B cell (primary cell): ENCODE results near the gene RPL34. TPM values are rescaled to one million over a fixed set of nuclear protein-coding genes. Genes with fewer than 3 reads are reported as not detected.

Source experiments
- ATAC-seq: fragments of 200-7000 bp; cut with Tn5 transposase; one replicate; pipeline ENCODE4 v1.10.0; 2021; ENCODE audit warnings: low read depth, mild to moderate bottlenecking, moderate number of reproducible peaks, moderate library complexity
- CTCF ChIA-PET: fragments of 350-600 bp; sonication (Branson Sonifier 250); formaldehyde crosslinking; loops from one replicate; lab custom pipeline; 2021; ENCODE audit warnings: antibody characterized with exemption, inconsistent platforms; lab: Charles Lee
- POLR2A ChIA-PET: fragments of 350-600 bp; sonication (Branson Sonifier 250); formaldehyde crosslinking; loops from one replicate; lab custom pipeline; 2021; ENCODE audit warnings: antibody characterized with exemption; lab: Charles Lee
- DNase-seq: peaks from one replicate; pipeline ENCODE4 v3.0.0; 2013
- H2AFZ ChIP-seq: 2 replicates; pipeline ENCODE4 v1.6.1; 2012; ENCODE audit warnings: mild to moderate bottlenecking, low read depth, low read length; ENCODE audit not compliant: insufficient read depth, poor library complexity, severe bottlenecking
- H3K27ac ChIP-seq, 2 donors: 1 replicate in 1 of 2; 2 replicates in 1 of 2; pipeline ENCODE4 v1.5.1; 2012 to 2013; ENCODE audit warnings: low read length in 2 of 2, mild to moderate bottlenecking in 2 of 2, moderate library complexity in 1 of 2
- H3K27me3 ChIP-seq, 4 experiments: fragments of 200-600 bp in 1 of 4; sonication (generic) in 1 of 4; replicated peaks in 1 of 4; 1 replicate in 2 of 4; 2 replicates in 2 of 4; pipeline versions ENCODE4 v1.6.1 to v1.7.0; 2013 to 2016; ENCODE audit warnings: low read length in 3 of 4, mild to moderate bottlenecking in 2 of 4, mixed read lengths in 1 of 4, moderate library complexity in 1 of 4; ENCODE audit not compliant: insufficient read depth in 4 of 4, control insufficient read depth in 3 of 4; ENCODE audit errors: control extremely low read depth in 1 of 4
- H3K36me3 ChIP-seq, 2 experiments: replicated peaks in 1 of 2; 1 replicate in 1 of 2; 2 replicates in 1 of 2; pipeline versions ENCODE4 v1.6.1 to v1.7.1; 2013; ENCODE audit warnings: low read length in 1 of 2; ENCODE audit not compliant: insufficient read depth in 2 of 2, control insufficient read depth in 1 of 2; ENCODE audit errors: control extremely low read depth in 1 of 2, extremely low read depth in 1 of 2
- H3K4me1 ChIP-seq, 2 donors: fragments of 200-600 bp in 1 of 2; sonication (generic) in 1 of 2; 1 replicate in 1 of 2; 2 replicates in 1 of 2; pipeline versions ENCODE4 v1.5.1 to v1.6.1; 2013 to 2017; ENCODE audit warnings: low read length in 2 of 2; ENCODE audit not compliant: control insufficient read depth in 2 of 2, insufficient read depth in 2 of 2
- H3K4me2 ChIP-seq: replicated peaks from 2 replicates; pipeline ENCODE3; 2012; ENCODE audit warnings: mild to moderate bottlenecking, low read depth, low read length; ENCODE audit not compliant: poor library complexity, severe bottlenecking
- H3K4me3 ChIP-seq, 5 experiments: fragments of 200-600 bp in 1 of 5; sonication (generic) in 1 of 5; 1 replicate in 3 of 5; 2 replicates in 2 of 5; pipeline versions ENCODE4 v1.5.1 to v1.7.0; 2011 to 2016; ENCODE audit warnings: low read length in 4 of 5, mild to moderate bottlenecking in 4 of 5, low read depth in 2 of 5, control low read depth in 1 of 5, moderate library complexity in 1 of 5; ENCODE audit not compliant: insufficient read depth in 1 of 5; ENCODE audit errors: control extremely low read depth in 1 of 5, extremely low read depth in 1 of 5
- H3K79me2 ChIP-seq: fragments of 200-600 bp; sonication (generic); one replicate; pipeline ENCODE4 v1.6.0; 2016; ENCODE audit warnings: low read length; ENCODE audit not compliant: control insufficient read depth, insufficient read depth
- H3K9ac ChIP-seq: fragments of 200-600 bp; sonication (generic); 2 replicates; pipeline ENCODE4 v1.6.1; 2017; ENCODE audit warnings: mild to moderate bottlenecking, low read length, moderate library complexity
- H3K9me3 ChIP-seq, 3 donors: one replicate each; pipeline versions ENCODE4 v1.6.1 to v1.7.1; 2013; ENCODE audit warnings: low read length in 2 of 3; ENCODE audit not compliant: control insufficient read depth in 2 of 3, insufficient read depth in 1 of 3; ENCODE audit errors: control extremely low read depth in 1 of 3
- H4K20me1 ChIP-seq: 2 replicates; pipeline ENCODE4 v1.6.0; 2012; ENCODE audit warnings: mild to moderate bottlenecking, low read length; ENCODE audit not compliant: insufficient read depth, control insufficient read depth, poor library complexity, severe bottlenecking
- H3K27ac Mint-ChIP-seq: one replicate; pipeline ENCODE4 v1.8.0; 2021; ENCODE audit warnings: mixed read lengths
- H3K27me3 Mint-ChIP-seq: one replicate; pipeline ENCODE4 v1.8.0; 2021; ENCODE audit warnings: mixed read lengths
- H3K4me1 Mint-ChIP-seq: one replicate; pipeline ENCODE4 v1.8.0; 2021; ENCODE audit warnings: mixed read lengths
- H3K4me3 Mint-ChIP-seq: one replicate; pipeline ENCODE4 v1.8.0; 2021; ENCODE audit warnings: mixed read lengths
- H3K9me3 Mint-ChIP-seq: one replicate; pipeline ENCODE4 v1.8.0; 2022; ENCODE audit warnings: mixed read lengths; ENCODE audit not compliant: insufficient read depth
- EZH2 ChIP-seq: IDR thresholded peaks from 2 replicates; pipeline ENCODE4 v1.6.1; 2012; ENCODE audit warnings: borderline replicate concordance, low read depth, mild to moderate bottlenecking, moderate library complexity, low read length; ENCODE audit not compliant: insufficient read depth, poor library complexity, severe bottlenecking
- WGBS: methylation state at CpG from one replicate; pipeline ENCODE4 v1.1.5; 2013; ENCODE audit warnings: missing lambda C conversion rate; ENCODE audit not compliant: insufficient coverage; 5-methylcytosine and 5-hydroxymethylcytosine counted together
- intact Hi-C: fragments of 100-400 bp; cut with micrococcal nuclease; formaldehyde crosslinking; loops from one replicate; pipeline ENCODE4 v1.10.0; 2022
- polyA plus RNA-seq: library from polyadenylated mRNA; depleted of rRNA; stranded (reverse); fragments of >200 nt; gene quantifications from 2 replicates; pipeline ENCODE4 v1.2.3, GENCODE V29; 2012
- total RNA-seq, 2 donors: library from RNA; stranded (reverse); fragments of 120-200 nt in 1 of 2; gene quantifications; 1 replicate in 1 of 2; 2 replicates in 1 of 2; pipeline versions ENCODE4 v1.2.3 to v1.2.4, GENCODE V29; 2013 to 2022
- TF ChIP-seq, protein P1 (sequence below): fragments of 200-600 bp; IDR thresholded peaks from one replicate; pipeline ENCODE4 v1.8.0; 2022; ENCODE audit warnings: antibody characterized with exemption, mild to moderate bottlenecking

Gene RPL34
- total and polyA plus RNA-seq, 2 donors (not counting 1 experiment from before 2014, with no cell fraction given) = 2,267 to 4,160 TPM

DNA sequence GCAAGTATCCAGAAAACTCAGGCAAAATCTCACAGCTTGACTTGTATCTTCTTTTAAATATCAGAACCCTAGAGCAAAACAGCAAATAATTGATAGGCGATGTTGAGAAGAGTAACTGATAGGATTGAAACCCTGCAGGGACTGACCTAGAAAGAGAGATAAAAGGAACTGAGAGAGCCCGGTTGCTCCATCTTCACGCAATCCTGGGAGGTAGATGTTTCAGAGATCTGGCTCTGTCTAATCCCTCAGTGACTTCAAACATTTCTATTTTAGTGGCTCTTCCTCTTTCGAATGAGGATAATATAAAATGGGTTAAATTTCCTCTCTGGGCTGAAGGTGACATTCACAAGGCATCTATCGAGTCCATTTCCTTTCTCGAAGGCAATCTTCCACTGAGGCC, 39.3 kb upstream of the RPL34 start:
- no peak for TF ChIP-seq EZH2
- TF ChIP-seq, protein P1, sequence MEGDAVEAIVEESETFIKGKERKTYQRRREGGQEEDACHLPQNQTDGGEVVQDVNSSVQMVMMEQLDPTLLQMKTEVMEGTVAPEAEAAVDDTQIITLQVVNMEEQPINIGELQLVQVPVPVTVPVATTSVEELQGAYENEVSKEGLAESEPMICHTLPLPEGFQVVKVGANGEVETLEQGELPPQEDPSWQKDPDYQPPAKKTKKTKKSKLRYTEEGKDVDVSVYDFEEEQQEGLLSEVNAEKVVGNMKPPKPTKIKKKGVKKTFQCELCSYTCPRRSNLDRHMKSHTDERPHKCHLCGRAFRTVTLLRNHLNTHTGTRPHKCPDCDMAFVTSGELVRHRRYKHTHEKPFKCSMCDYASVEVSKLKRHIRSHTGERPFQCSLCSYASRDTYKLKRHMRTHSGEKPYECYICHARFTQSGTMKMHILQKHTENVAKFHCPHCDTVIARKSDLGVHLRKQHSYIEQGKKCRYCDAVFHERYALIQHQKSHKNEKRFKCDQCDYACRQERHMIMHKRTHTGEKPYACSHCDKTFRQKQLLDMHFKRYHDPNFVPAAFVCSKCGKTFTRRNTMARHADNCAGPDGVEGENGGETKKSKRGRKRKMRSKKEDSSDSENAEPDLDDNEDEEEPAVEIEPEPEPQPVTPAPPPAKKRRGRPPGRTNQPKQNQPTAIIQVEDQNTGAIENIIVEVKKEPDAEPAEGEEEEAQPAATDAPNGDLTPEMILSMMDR = no peak
- H4K20me1 ChIP-seq = no peaks in the 10 kb centered on the region
- no peaks in the 10 kb centered on the region for H3K27me3 ChIP-seq
- no peak overlapping the region for H3K9ac ChIP-seq
- intact Hi-C loops = no loop called here
- DNase-seq (no peak), ATAC-seq (no peak)
- H3K79me2 ChIP-seq = no peaks in the 10 kb centered on the region
- no peaks in the 10 kb centered on the region for H3K27me3 Mint-ChIP-seq
- no peak overlapping the region for H3K4me3 Mint-ChIP-seq
- no peak overlapping the region for H3K4me2 ChIP-seq
- no peaks in the 10 kb centered on the region for H3K4me1 ChIP-seq
- no peak overlapping the region for H3K27ac ChIP-seq
- 38% methylated on average over 2 of the region's 6 CpGs for WGBS
- H3K4me3 ChIP-seq = no peak overlapping the region
- H3K9me3 ChIP-seq = no peaks in the 10 kb centered on the region
- no peak overlapping the region for H2AFZ ChIP-seq
- POLR2A ChIA-PET = no interaction called here
- H3K27ac Mint-ChIP-seq = no peak overlapping the region
- no peaks in the 10 kb centered on the region for H3K4me1 Mint-ChIP-seq
- H3K9me3 Mint-ChIP-seq = no peaks in the 10 kb centered on the region
- CTCF ChIA-PET = interaction anchor here (3.0 kb wide), 1 partner anchor 9 kb away, joined by 13 read pairs; no protein-coding TSS in a partner anchor
- H3K36me3 ChIP-seq = no peaks in the 10 kb centered on the region

DNA sequence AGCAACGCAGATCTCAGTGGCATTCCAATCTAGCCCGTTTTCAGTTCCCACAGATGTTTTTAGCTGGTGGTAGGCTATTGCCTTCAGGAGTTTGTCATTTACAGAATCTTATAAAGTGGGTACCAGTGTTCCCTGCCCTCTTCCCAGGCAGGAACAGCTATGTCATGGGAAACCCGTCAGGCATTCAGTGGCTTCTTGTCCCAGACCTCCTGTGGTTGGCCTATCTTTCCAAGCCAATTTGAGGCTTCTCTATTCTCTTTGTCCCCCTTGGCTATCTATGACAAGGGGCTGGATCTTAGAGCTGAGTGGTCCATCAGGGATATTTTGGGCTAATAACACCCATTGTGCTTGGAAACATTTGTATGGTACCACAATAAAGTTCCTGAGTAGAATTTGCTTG, 33.6 kb upstream of the RPL34 start:
- ATAC-seq (no peak), DNase-seq (no peak)
- CTCF ChIA-PET = interaction anchor here (0.6 to 1.2 kb wide), 2 partner anchors 14 to 19 kb away, joined by 3 to 4 read pairs; no protein-coding TSS in a partner anchor
- H3K27ac ChIP-seq = no peak overlapping the region
- H3K9me3 ChIP-seq = no peaks in the 10 kb centered on the region
- H3K27ac Mint-ChIP-seq = no peak overlapping the region
- H3K27me3 ChIP-seq = no peaks in the 10 kb centered on the region
- H3K36me3 ChIP-seq = no peaks in the 10 kb centered on the region
- no peaks in the 10 kb centered on the region for H3K4me1 ChIP-seq
- H3K4me2 ChIP-seq = no peak overlapping the region
- H3K4me3 Mint-ChIP-seq = no peak overlapping the region
- H3K4me1 Mint-ChIP-seq = no peaks in the 10 kb centered on the region
- TF ChIP-seq, protein P1 = no peak
- TF ChIP-seq EZH2 = no peak
- no peak overlapping the region for H3K4me3 ChIP-seq
- no peaks in the 10 kb centered on the region for H3K9me3 Mint-ChIP-seq
- no peak overlapping the region for H3K9ac ChIP-seq
- no peaks in the 10 kb centered on the region for H3K79me2 ChIP-seq
- H4K20me1 ChIP-seq = no peaks in the 10 kb centered on the region
- WGBS = 100% methylated on average over 1 of the region's 3 CpGs
- POLR2A ChIA-PET = no interaction called here
- no peaks in the 10 kb centered on the region for H3K27me3 Mint-ChIP-seq
- no peak overlapping the region for H2AFZ ChIP-seq
- intact Hi-C loops = no loop called here
